ENCODE results near the gene SLC6A16. TPM values are rescaled to one million over a fixed set of nuclear protein-coding genes. Genes with fewer than 3 reads are reported as not detected.

SLC6A16 gene
- total and polyA plus RNA-seq, 2 experiments from 2014 or later: 0.27 TPM

GRCh38 chr19:49355909-49356353 lies 30.9 kb upstream of the SLC6A16 start:
- Histone ChIP-seq H4K20me1 (ENCODE audit: insufficient read depth, poor library complexity, severe bottlenecking) (peaks cover 3% of the 10 kb centered on the region), H3K27me3 (no peaks in the 10 kb centered on the region), H3K4me3 (no peak overlapping the region), H3K36me3 (replicated peaks; ENCODE audit: insufficient read depth, low read depth) (no peaks in the 10 kb centered on the region), H3K4me1 (ENCODE audit: insufficient read depth) (no peaks in the 10 kb centered on the region), H2AFZ (no peak overlapping the region), H3K9me3 (ENCODE audit: low read depth) (no peaks in the 10 kb centered on the region), H3K27ac (no peak overlapping the region), H3K4me2 (peak overlapping the region; percentile 9), H3K79me2 (peaks cover 29% of the 10 kb centered on the region), H3K9me2 (replicated peaks; ENCODE audit: insufficient read depth) (no peaks in the 10 kb centered on the region)
- TF ChIP-seq CTCF (IDR thresholded peaks at IDR 0.05; ENCODE audit: poor library complexity): no peak
- no peak for TF ChIP-seq EZH2 (IDR thresholded peaks at IDR 0.05; ENCODE audit: borderline replicate concordance)
- no peak for TF ChIP-seq EZH2phosphoT487 (IDR thresholded peaks at IDR 0.05; ENCODE audit: low read depth, severe bottlenecking, unreplicated experiment)
- no peak for DNase-seq (ENCODE audit: low spot score)
- 82% methylated on average over 6 of the region's 12 CpGs for WGBS (ENCODE audit: low lambda C conversion rate, missing lambda C conversion rate)

GRCh38 chr19:49349567-49349966 lies 24.6 kb upstream of the SLC6A16 start:
- no peaks in the 10 kb centered on the region for H3K36me3 ChIP-seq (replicated peaks; ENCODE audit: insufficient read depth, low read depth)
- no peak for TF ChIP-seq EZH2phosphoT487 (IDR thresholded peaks at IDR 0.05; ENCODE audit: low read depth, severe bottlenecking, unreplicated experiment)
- no peak for TF ChIP-seq CTCF (IDR thresholded peaks at IDR 0.05; ENCODE audit: poor library complexity)
- no peak for TF ChIP-seq EZH2 (IDR thresholded peaks at IDR 0.05; ENCODE audit: borderline replicate concordance)

GRCh38 chr19:49348305-49349189 lies 23.6 kb upstream of the SLC6A16 start:
- no peak overlapping the region for H3K4me3 ChIP-seq
- 95% methylated on average over 12 of the region's 12 CpGs for WGBS (ENCODE audit: low lambda C conversion rate, missing lambda C conversion rate)
- no peaks in the 10 kb centered on the region for H3K9me3 ChIP-seq (ENCODE audit: low read depth)
- TF ChIP-seq CTCF (IDR thresholded peaks at IDR 0.05; ENCODE audit: poor library complexity) (no peak), EZH2 (IDR thresholded peaks at IDR 0.05; ENCODE audit: borderline replicate concordance) (no peak), EZH2phosphoT487 (IDR thresholded peaks at IDR 0.05; ENCODE audit: low read depth, severe bottlenecking, unreplicated experiment) (no peak)
- no peaks in the 10 kb centered on the region for H3K36me3 ChIP-seq (replicated peaks; ENCODE audit: insufficient read depth, low read depth)
- no peak overlapping the region for H2AFZ ChIP-seq
- peaks cover 3% of the 10 kb centered on the region for H4K20me1 ChIP-seq (ENCODE audit: insufficient read depth, poor library complexity, severe bottlenecking)
- DNase-seq (ENCODE audit: low spot score): no peak
- H3K27ac ChIP-seq: no peak overlapping the region
- no peaks in the 10 kb centered on the region for H3K27me3 ChIP-seq
- no peak overlapping the region for H3K4me2 ChIP-seq
- H3K4me1 ChIP-seq (ENCODE audit: insufficient read depth): no peaks in the 10 kb centered on the region
- H3K9me2 ChIP-seq (replicated peaks; ENCODE audit: insufficient read depth): no peaks in the 10 kb centered on the region
- H3K79me2 ChIP-seq: no peaks in the 10 kb centered on the region

More at GRCh38 chr19:49349567-49349966, 24.6 kb upstream of the SLC6A16 start:
- no peak overlapping the region for H3K27ac ChIP-seq
- no peak for DNase-seq (ENCODE audit: low spot score)
- no peaks in the 10 kb centered on the region for H3K9me3 ChIP-seq (ENCODE audit: low read depth)
- H3K9me2 ChIP-seq (replicated peaks; ENCODE audit: insufficient read depth): no peaks in the 10 kb centered on the region
- H3K4me3 ChIP-seq: no peak overlapping the region
- H3K4me1 ChIP-seq (ENCODE audit: insufficient read depth): no peaks in the 10 kb centered on the region
- no peaks in the 10 kb centered on the region for H3K79me2 ChIP-seq
- 93% methylated on average over 2 of the region's 2 CpGs for WGBS (ENCODE audit: low lambda C conversion rate, missing lambda C conversion rate)
- peaks cover 3% of the 10 kb centered on the region for H4K20me1 ChIP-seq (ENCODE audit: insufficient read depth, poor library complexity, severe bottlenecking)
- no peaks in the 10 kb centered on the region for H3K27me3 ChIP-seq
- H3K4me2 ChIP-seq: no peak overlapping the region
- H2AFZ ChIP-seq: no peak overlapping the region

All from hepatocyte (in vitro differentiated cells).